ENCODE measurements around the gene STEAP1. TPM values are rescaled to one million over a fixed set of nuclear protein-coding genes. Genes with fewer than 3 reads are reported as not detected.
A peak's percentile ranks its signal among the peaks of the same experiment; 100 is the strongest.
"Not testable (repeated sequence)": the region's sequence is repeated elsewhere in the genome, so short reads cannot be mapped to it uniquely, and the experiment has no call there.

The STEAP1 gene
- 1 to 10 TPM; 1.8 to 8.7 TPM for total RNA-seq

DNA sequence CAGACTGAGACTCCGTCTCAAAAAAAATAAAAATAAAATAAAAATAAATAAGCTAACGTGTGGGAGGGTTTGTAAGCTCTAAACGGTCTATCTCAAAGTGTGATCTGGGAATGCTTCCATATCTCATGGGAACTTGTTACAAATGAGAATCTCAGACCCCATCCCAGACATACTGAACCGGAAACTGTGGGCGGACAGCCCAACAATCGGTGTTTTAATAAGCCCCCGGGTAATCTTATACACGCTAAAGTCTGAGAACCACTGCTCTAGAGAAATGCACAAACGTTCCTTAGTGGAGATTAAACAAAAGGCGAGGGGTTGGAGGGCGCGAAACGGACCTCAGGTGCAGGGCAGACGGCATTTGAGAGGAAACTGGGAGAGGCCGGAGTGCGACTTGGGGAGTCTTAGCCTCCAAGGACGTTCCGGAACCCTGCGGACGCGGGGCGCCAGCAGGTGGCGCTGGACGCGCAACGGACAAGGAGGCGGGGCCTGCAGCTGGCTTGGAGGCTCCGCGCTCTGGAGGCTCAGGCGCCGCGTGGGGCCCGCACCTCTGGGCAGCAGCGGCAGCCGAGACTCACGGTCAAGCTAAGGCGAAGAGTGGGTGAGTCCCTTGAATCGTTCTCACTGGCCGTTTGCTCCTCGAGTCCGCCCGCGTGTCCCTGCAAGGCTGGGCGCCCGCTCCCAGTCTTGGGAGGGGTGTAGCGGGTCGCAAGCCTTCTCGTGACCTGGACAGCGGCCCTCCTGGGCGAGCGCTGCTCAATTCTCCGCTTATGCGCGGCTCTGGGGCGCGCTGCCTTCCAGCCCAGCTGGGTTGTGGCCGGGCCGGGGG is at the start of gene STEAP1:
Gene STEAP1, plus strand, starts transcription at position 527 of the 829 bp plus-strand sequence. CDS start 5,320 bp downstream, outside the sequence.
- H3K4me3 ChIP-seq = peak within 1 kb of the TSS; percentile 44 to 57
- TF ChIP-seq CTCF (IDR thresholded peaks at IDR 0.05) = peak; percentile 83 to 92

DNA sequence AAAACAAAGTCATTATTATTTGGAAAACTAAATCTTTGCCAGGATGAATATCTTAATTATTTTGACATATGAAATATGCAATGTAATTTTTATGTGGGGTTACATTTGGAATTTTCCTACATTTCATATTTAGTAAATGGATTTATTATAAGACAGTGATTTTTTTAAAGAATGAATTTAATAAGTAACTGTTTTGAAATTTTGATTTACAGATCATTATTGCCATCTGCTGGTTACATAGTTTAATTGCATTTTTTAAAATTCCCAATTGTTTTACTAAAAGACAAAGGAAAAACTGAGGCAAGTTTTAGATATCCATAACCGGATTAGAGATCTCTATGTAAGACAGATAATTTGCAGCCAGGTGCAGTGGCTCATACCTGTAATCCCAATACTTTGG is 39.3 kb upstream of the STEAP1 start:
- not testable (repeated sequence) for H3K36me3 ChIP-seq; DNase-seq (ENCODE audit: low spot score)
- peak in 1 of 2 donors; percentile 40 for TF ChIP-seq CTCF (IDR thresholded peaks at IDR 0.05)

More for the DNA sequence above, at the start of gene STEAP1:
- not testable (repeated sequence) for H3K9me3 ChIP-seq, H3K27me3 ChIP-seq, H3K36me3 ChIP-seq, H3K4me1 ChIP-seq
- peak; percentile 92 for DNase-seq (ENCODE audit: low spot score)
- H3K27ac ChIP-seq = peak within 1 kb of the TSS; percentile 45 to 57

GRCh38 chr7:90118551-90119177 is 35.6 kb upstream of the STEAP1 start:
- peak overlapping the region; percentile 64 to 67 for H3K27ac ChIP-seq
- peak overlapping the region; percentile 45 to 58 for H3K4me3 ChIP-seq
- DNase-seq (ENCODE audit: low spot score); H3K27me3 ChIP-seq; H3K9me3 ChIP-seq; H3K36me3 ChIP-seq; H3K4me1 ChIP-seq: not testable (repeated sequence)

More for the DNA sequence above, 39.3 kb upstream of the STEAP1 start:
- not testable (repeated sequence) for H3K27me3 ChIP-seq, H3K9me3 ChIP-seq, H3K4me1 ChIP-seq, H3K4me3 ChIP-seq, H3K27ac ChIP-seq

DNA sequence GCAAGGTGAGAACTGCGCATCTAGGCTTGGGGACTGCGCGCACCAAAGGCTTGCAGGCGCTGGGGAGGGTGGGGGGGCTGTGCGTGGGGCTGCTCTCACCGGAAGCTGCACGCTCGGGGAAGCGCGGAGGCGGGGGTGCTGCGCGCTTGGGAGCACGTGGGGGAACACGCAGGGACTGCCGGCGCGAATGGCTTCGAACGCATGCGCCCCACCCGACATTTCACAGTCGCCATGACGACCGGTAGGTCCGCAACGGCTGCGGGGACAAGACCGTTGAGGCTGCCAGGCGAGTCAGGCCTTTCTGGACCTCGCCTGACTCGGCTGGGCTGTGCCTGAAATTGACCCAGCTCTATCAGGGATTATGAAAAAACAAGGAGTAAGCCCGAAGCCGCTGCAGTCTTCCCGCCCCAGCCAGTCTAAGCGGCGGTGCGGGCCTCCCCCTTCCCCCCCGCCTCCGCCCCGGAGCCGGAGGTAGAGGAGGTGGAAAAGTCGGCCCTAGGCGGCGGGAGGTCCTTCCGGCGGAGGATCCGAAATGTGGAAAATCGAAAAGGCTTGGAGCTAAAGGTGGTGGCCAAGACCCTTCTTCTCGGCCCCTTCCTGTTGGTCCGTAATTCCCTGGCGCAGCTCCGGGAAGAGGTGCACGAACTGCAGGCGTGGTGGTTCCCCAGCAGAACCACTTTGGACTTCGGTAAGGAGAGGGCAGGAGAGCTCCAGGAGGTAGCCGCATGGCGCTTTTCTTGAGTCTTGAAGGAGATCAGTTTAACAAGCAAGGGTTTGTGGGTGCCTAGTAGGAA is 34.9 kb upstream of the STEAP1 start:
- DNase-seq (ENCODE audit: low spot score) = no peak
- H3K4me1 ChIP-seq = no peaks in the 10 kb centered on the region
- H3K9me3 ChIP-seq = no peaks in the 10 kb centered on the region
- no peak for TF ChIP-seq CTCF (IDR thresholded peaks at IDR 0.05)
- peak overlapping the region; percentile 64 to 67 for H3K27ac ChIP-seq
- peak overlapping the region; percentile 45 to 58 for H3K4me3 ChIP-seq
- H3K36me3 ChIP-seq = no peaks in the 10 kb centered on the region
- no peaks in the 10 kb centered on the region for H3K27me3 ChIP-seq

GRCh38 chr7:90120205-90120604 is 34.1 kb upstream of the STEAP1 start:
- Histone ChIP-seq H3K27ac (peak overlapping the region; percentile 64 to 67), H3K4me3 (peak overlapping the region; percentile 45 to 58)
- not testable (repeated sequence) for DNase-seq (ENCODE audit: low spot score); H3K4me1 ChIP-seq; H3K9me3 ChIP-seq; H3K36me3 ChIP-seq; H3K27me3 ChIP-seq

DNA sequence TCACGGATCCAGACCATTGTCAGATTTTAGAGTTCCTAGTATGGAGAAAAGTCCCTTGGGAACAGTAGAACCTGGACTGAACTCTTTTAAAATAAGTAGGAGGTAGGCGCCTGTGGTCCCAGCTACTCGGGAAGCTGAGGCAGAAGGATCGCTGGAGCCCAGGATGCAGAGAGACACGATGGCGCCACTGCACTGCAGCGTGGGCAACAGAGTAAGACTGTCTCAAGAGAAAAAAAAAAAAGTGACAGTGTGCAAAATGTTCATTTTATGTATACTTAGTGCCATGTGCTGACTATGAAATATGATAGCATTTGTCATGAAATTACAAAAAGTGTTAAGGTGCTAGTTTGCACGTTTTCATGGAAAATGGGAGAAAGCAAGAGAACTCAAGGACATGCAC is 22.5 kb upstream of the STEAP1 start:
- H3K27me3 ChIP-seq; H3K9me3 ChIP-seq; H3K4me3 ChIP-seq; H3K4me1 ChIP-seq; DNase-seq (ENCODE audit: low spot score); H3K27ac ChIP-seq; H3K36me3 ChIP-seq: not testable (repeated sequence)

- not testable (repeated sequence) for H3K4me1 ChIP-seq; H3K36me3 ChIP-seq; H3K4me3 ChIP-seq; H3K27ac ChIP-seq; H3K27me3 ChIP-seq; DNase-seq (ENCODE audit: low spot score); H3K9me3 ChIP-seq
These were observed 6.9 kb upstream of the STEAP1 start for GRCh38 chr7:90147079-90147960.
